K562 (cell line): ENCODE results near the gene CDX1. TPM values are rescaled to one million over a fixed set of nuclear protein-coding genes. Genes with fewer than 3 reads are reported as not detected.

Experiments
- ATAC-seq: fragments of 200-7000 bp; cut with Tn5 transposase; 3 replicates; pipeline ENCODE4 v1.9.1; 2020; ENCODE audit warnings: moderate library complexity
- BruUV-seq: library from RNA; stranded (reverse); fragments of 400-500 nt; replicated peaks from 2 replicates; lab custom pipeline; 2021; lab: Mats Ljungman, UMichigan
- CTCF ChIA-PET: fragments of 300-600 bp; formaldehyde crosslinking; extraction: SDS; loops from one replicate; lab custom pipeline; 2021; ENCODE audit warnings: low intra/inter-chr PET ratio; lab: Yijun Ruan, JAX
- POLR2A ChIA-PET: fragments of 300-600, 350-650 bp; sonication (Branson Sonifier 250); formaldehyde crosslinking; extraction: SDS; loops from one replicate; lab custom pipeline; 2021; ENCODE audit warnings: antibody characterized with exemption, inconsistent platforms; lab: Yijun Ruan, JAX
- DNase-seq, 4 experiments: peaks; one replicate each; pipeline versions ENCODE4 v3.0.0 to v3.0.0-alpha.2; 2011 to 2018; ENCODE audit warnings: low spot score in 3 of 4, mixed read lengths in 3 of 4; ENCODE audit errors: extremely low read depth in 1 of 4
- FAIRE-seq: peaks from 2 replicates; lab custom pipeline; 2011; peaks lifted over from hg19 to GRCh38; lab: Jason Lieb, UNC
- H2AFZ ChIP-seq: 2 replicates; pipeline ENCODE4 v1.6.0; 2011; ENCODE audit warnings: low read depth, low read length, control low read depth, inconsistent platforms
- H3K27ac ChIP-seq: fragments of 200-600 bp; 3 replicates; pipeline ENCODE4 v1.8.0; 2011; ENCODE audit warnings: low read depth, mild to moderate bottlenecking, control low read depth, inconsistent platforms, low read length, moderate library complexity, mixed read lengths; ENCODE audit errors: extremely low read depth
- H3K27me3 ChIP-seq, 2 experiments: fragments of 300-600 bp in 1 of 2; 2 replicates in 1 of 2; 3 replicates in 1 of 2; pipeline versions ENCODE4 v1.6.0 to v1.8.0; 2011; ENCODE audit warnings: inconsistent platforms in 2 of 2, low read length in 2 of 2, mild to moderate bottlenecking in 1 of 2, mixed read lengths in 1 of 2, moderate library complexity in 1 of 2; ENCODE audit not compliant: control insufficient read depth in 2 of 2, insufficient read depth in 2 of 2
- H3K36me3 ChIP-seq: fragments of 300-600 bp; 3 replicates; pipeline ENCODE4 v1.8.0; 2011; ENCODE audit warnings: mild to moderate bottlenecking, low read length, inconsistent platforms; ENCODE audit not compliant: control insufficient read depth, insufficient read depth
- H3K4me1 ChIP-seq, 2 experiments: fragments of 200-600 bp in 1 of 2; replicated peaks in 1 of 2; 2 replicates in 1 of 2; 3 replicates in 1 of 2; pipeline versions ENCODE4 v1.5.1 to v1.8.0; 2011; ENCODE audit warnings: inconsistent platforms in 2 of 2, low read length in 2 of 2, mild to moderate bottlenecking in 1 of 2, mixed read lengths in 1 of 2, moderate library complexity in 1 of 2; ENCODE audit not compliant: control insufficient read depth in 2 of 2, insufficient read depth in 2 of 2
- H3K4me2 ChIP-seq: 2 replicates; pipeline ENCODE4 v1.6.1; 2011; ENCODE audit warnings: low read length, control low read depth, inconsistent platforms, mixed read lengths; ENCODE audit not compliant: insufficient read depth
- H3K4me3 ChIP-seq: fragments of 200-600 bp; sonication (generic), shearing (Covaris generic); 2 replicates; pipeline ENCODE4 v1.5.1; 2016; ENCODE audit warnings: control low read depth, inconsistent platforms
- H3K79me2 ChIP-seq: fragments of 200-600 bp; 3 replicates; pipeline ENCODE4 v1.8.0; 2011; ENCODE audit warnings: low read length, inconsistent platforms; ENCODE audit not compliant: control insufficient read depth, insufficient read depth
- H3K9ac ChIP-seq, 2 experiments: 2 replicates each; pipeline versions ENCODE4 v1.6.0 to v1.6.1; 2011; ENCODE audit warnings: low read depth in 2 of 2, low read length in 2 of 2, control low read depth in 1 of 2, inconsistent platforms in 1 of 2, mild to moderate bottlenecking in 1 of 2, mixed read lengths in 1 of 2; ENCODE audit not compliant: insufficient read depth in 1 of 2
- H3K9me1 ChIP-seq: one replicate; pipeline ENCODE4 v1.6.0; 2011; ENCODE audit warnings: inconsistent platforms, mild to moderate bottlenecking, low read length, moderate library complexity; ENCODE audit not compliant: control insufficient read depth, insufficient read depth
- H3K9me3 ChIP-seq: replicated peaks from 2 replicates; pipeline ENCODE4 v1.5.1; 2011; ENCODE audit warnings: low read depth, low read length, inconsistent platforms; ENCODE audit not compliant: control insufficient read depth, insufficient read depth
- H4K20me1 ChIP-seq: replicated peaks from 2 replicates; pipeline ENCODE4 v1.6.1; 2011; ENCODE audit warnings: low read length, inconsistent platforms, mixed read lengths; ENCODE audit not compliant: control insufficient read depth, insufficient read depth
- BCLAF1 ChIP-seq, 2 experiments: fragments of 450-650 bp in 1 of 2; IDR thresholded peaks; 2 replicates each; pipeline ENCODE4 v1.6.1; 2011 to 2017; ENCODE audit warnings: low read depth in 2 of 2, antibody characterized with exemption in 1 of 2, borderline replicate concordance in 1 of 2, low read length in 1 of 2, mild to moderate bottlenecking in 1 of 2, mixed read lengths in 1 of 2; ENCODE audit not compliant: control insufficient read depth in 1 of 2
- NR2C2 ChIP-seq, 2 experiments: fragments of 200-800 bp in 1 of 2; sonication (Bioruptor generic) in 1 of 2; sonication (generic) in 1 of 2; formaldehyde crosslinking in 1 of 2; IDR thresholded peaks; 2 replicates each; pipeline versions ENCODE4 v1.6.1 to v1.8.0; 2016 to 2022; ENCODE audit warnings: mild to moderate bottlenecking in 1 of 2, missing compliant biosample characterization in 1 of 2, missing genetic modification characterization in 1 of 2, missing genetic modification reagents in 1 of 2
- OTX1 ChIP-seq: fragments of 450-650 bp; formaldehyde crosslinking; IDR thresholded peaks from 2 replicates; pipeline ENCODE4 v1.4.0; 2022; ENCODE audit warnings: mild to moderate bottlenecking
- PBX2 ChIP-seq, 2 experiments: IDR thresholded peaks in 1 of 2; conservative IDR thresholded peaks in 1 of 2; 2 replicates each; pipeline ENCODE4 v1.6.1; 2016; ENCODE audit warnings: low read depth in 2 of 2, mild to moderate bottlenecking in 1 of 2, missing compliant biosample characterization in 1 of 2, missing genetic modification characterization in 1 of 2, moderate library complexity in 1 of 2
- PHF8 ChIP-seq: fragments of 200-600 bp; sonication (generic); IDR thresholded peaks from 2 replicates; pipeline ENCODE4 v1.6.1; 2012; ENCODE audit warnings: mixed run types, mild to moderate bottlenecking, inconsistent platforms, low read length, moderate library complexity, borderline replicate concordance
- POLR2G ChIP-seq: fragments of 200-400 bp; formaldehyde crosslinking; IDR thresholded peaks from 2 replicates; pipeline ENCODE4 v1.6.1; 2017; ENCODE audit warnings: low read depth, mild to moderate bottlenecking, antibody characterized with exemption, low read length, moderate library complexity
- RBM25 ChIP-seq: fragments of 200-400 bp; formaldehyde crosslinking; IDR thresholded peaks from 2 replicates; pipeline ENCODE4 v1.6.1; 2018; ENCODE audit warnings: low read length, low read depth, moderate library complexity; ENCODE audit not compliant: severe bottlenecking
- SETDB1 ChIP-seq: IDR thresholded peaks from one replicate; pipeline ENCODE4 v1.6.1; 2012; ENCODE audit warnings: low read length, control low read depth, inconsistent platforms
- ZC3H8 ChIP-seq: fragments of 450-650 bp; IDR thresholded peaks from 2 replicates; pipeline ENCODE4 v1.6.1; 2017
- ZFP36 ChIP-seq: fragments of 150-350 bp; IDR thresholded peaks from 2 replicates; pipeline ENCODE4 v1.6.1; 2018; ENCODE audit warnings: low read length, low read depth; ENCODE audit not compliant: partially characterized antibody
- WGBS: fragments of 100-300 bp; shearing (Covaris generic); methylation state at CpG from one replicate; pipeline ENCODE4 v1.1.6; 2016; ENCODE audit warnings: low coverage, mixed read lengths; ENCODE audit not compliant: insufficient coverage; ENCODE audit errors: missing lambda C conversion rate; 5-methylcytosine and 5-hydroxymethylcytosine counted together
- in situ Hi-C: fragments of 300-500 bp; cut with MboI; formaldehyde crosslinking; loops from 4 replicates; pipeline ENCODE4 v1.15.0; 2018; ENCODE audit warnings: inconsistent platforms, mixed read lengths
- intact Hi-C: fragments of 100-400 bp; cut with micrococcal nuclease; formaldehyde crosslinking; loops from 2 replicates; pipeline ENCODE4 v1.14.2; 2022
- polyA plus RNA-seq, 8 experiments: library from polyadenylated mRNA; depleted of rRNA in 4 of 8; stranded (reverse) in 5 of 8; unstranded in 3 of 8; fragments of >200 nt; fragmentation: Nextera tagmentation in 2 of 8; fragmentation: Illumina TruSeq in 1 of 8; extraction: Ambion mirVana in 2 of 8; extraction: Trizol in 1 of 8; gene quantifications; 2 replicates each; pipeline versions ENCODE4 v1.2.1 to v1.2.3, GENCODE V29; 2011 to 2014; ENCODE audit warnings: inconsistent platforms in 1 of 8, missing spikeins in 1 of 8
- total RNA-seq, 7 experiments: library from RNA; depleted of rRNA in 6 of 7; stranded (reverse); fragments of >200 nt in 6 of 7; fragmentation: Illumina TruSeq in 2 of 7; extraction: Trizol in 2 of 7; gene quantifications; 2 replicates each; pipeline versions ENCODE4 v1.2.1 to v1.2.3, GENCODE V29; 2011 to 2021; ENCODE audit warnings: low replicate concordance in 1 of 7

The CDX1 gene
- total and polyA plus RNA-seq, 9 of the 15 experiments (the other 6 are each of a cell fraction or from before 2014, with no cell fraction given) = 0.06 to 0.16 TPM; not detected in 7

- peaks cover 19 to 22% of the 10 kb centered on the region in 2 experiments; a peak in 4 of 5 replicates for H3K4me1 ChIP-seq
- 37% methylated on average over 3 of the region's 3 CpGs for WGBS
- TF ChIP-seq RBM25 = peak; percentile 48
- no peak for TF ChIP-seq SETDB1
- TF ChIP-seq BCLAF1 (IDR thresholded peaks at IDR 0.05; ENCODE audit: borderline replicate concordance in 1 of 2, control insufficient read depth in 1 of 2, low read depth in 2 of 2, low read length in 1 of 2) = no peak
- TF ChIP-seq NR2C2 (CRISPR knock-in tag; IDR thresholded peaks at IDR 0.05) = no peak
- 0 out of 2 replicates have a peak, but pooled peaks have one; percentile 4 for TF ChIP-seq NR2C2 (tag; IDR thresholded peaks at IDR 0.05)
- TF ChIP-seq OTX1 (CRISPR knock-in tag) = no peak
- TF ChIP-seq ZFP36 = peak; percentile 54
- TF ChIP-seq ZC3H8 = no peak
- TF ChIP-seq PBX2 (CRISPR knock-in tag; IDR thresholded peaks at IDR 0.05; ENCODE audit: low read depth) = no peak
- no peak for TF ChIP-seq PBX2 (tag; conservative IDR thresholded peaks at IDR 0.05; ENCODE audit: low read depth)
- TF ChIP-seq POLR2G = no peak
- no peak for TF ChIP-seq PHF8
- no peaks in the 10 kb centered on the region for H3K9me3 ChIP-seq
- intact Hi-C loops = no loop called here
- ChIA-PET POLR2A (interaction anchor here (0.7 kb wide), 1 partner anchor 491 kb away, joined by 3 read pairs; no protein-coding TSS in a partner anchor), CTCF (interaction anchor here (0.6 to 3.4 kb wide), 2 partner anchors 55 to 340 kb away, joined by 3 to 25 read pairs; no protein-coding TSS in a partner anchor)
- H3K4me2 ChIP-seq = no peak overlapping the region
- ATAC-seq (no peak), FAIRE-seq (no peak), DNase-seq (no peak)
- peak overlapping the region; percentile 18; the same call in 1 of the 2 replicates for H2AFZ ChIP-seq
- H3K4me3 ChIP-seq = no peak overlapping the region
- no peaks in the 10 kb centered on the region for H3K9me1 ChIP-seq
- H3K9ac ChIP-seq = peak overlapping the region in 1 of 2 experiments; percentile 66; a peak in 2 of 4 replicates
- no peaks in the 10 kb centered on the region for H3K27me3 ChIP-seq
- H4K20me1 ChIP-seq = no peaks in the 10 kb centered on the region; the same call in 1 of the 2 replicates
- H3K36me3 ChIP-seq = no peaks in the 10 kb centered on the region
- BruUV-seq = no TSS peak
- no peak overlapping the region for H3K27ac ChIP-seq
- no peaks in the 10 kb centered on the region for H3K79me2 ChIP-seq
- in situ Hi-C loops = no loop called here
Observed at GRCh38 chr5:150163035-150163434, 3.5 kb upstream of the CDX1 start.
